NCI-H526 treated with DMSO at 0.1 percent for 48 hours (cell line): ENCODE measurements around the gene SLC25A44.
A peak's percentile ranks its signal among the peaks of the same experiment; 100 is the strongest.

Experiments used
- DNase-seq: peaks from one replicate; lab custom pipeline; 2025; lab: John Stamatoyannopoulos, UW

Gene SLC25A44, protein sequence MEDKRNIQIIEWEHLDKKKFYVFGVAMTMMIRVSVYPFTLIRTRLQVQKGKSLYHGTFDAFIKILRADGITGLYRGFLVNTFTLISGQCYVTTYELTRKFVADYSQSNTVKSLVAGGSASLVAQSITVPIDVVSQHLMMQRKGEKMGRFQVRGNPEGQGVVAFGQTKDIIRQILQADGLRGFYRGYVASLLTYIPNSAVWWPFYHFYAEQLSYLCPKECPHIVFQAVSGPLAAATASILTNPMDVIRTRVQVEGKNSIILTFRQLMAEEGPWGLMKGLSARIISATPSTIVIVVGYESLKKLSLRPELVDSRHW

DNA sequence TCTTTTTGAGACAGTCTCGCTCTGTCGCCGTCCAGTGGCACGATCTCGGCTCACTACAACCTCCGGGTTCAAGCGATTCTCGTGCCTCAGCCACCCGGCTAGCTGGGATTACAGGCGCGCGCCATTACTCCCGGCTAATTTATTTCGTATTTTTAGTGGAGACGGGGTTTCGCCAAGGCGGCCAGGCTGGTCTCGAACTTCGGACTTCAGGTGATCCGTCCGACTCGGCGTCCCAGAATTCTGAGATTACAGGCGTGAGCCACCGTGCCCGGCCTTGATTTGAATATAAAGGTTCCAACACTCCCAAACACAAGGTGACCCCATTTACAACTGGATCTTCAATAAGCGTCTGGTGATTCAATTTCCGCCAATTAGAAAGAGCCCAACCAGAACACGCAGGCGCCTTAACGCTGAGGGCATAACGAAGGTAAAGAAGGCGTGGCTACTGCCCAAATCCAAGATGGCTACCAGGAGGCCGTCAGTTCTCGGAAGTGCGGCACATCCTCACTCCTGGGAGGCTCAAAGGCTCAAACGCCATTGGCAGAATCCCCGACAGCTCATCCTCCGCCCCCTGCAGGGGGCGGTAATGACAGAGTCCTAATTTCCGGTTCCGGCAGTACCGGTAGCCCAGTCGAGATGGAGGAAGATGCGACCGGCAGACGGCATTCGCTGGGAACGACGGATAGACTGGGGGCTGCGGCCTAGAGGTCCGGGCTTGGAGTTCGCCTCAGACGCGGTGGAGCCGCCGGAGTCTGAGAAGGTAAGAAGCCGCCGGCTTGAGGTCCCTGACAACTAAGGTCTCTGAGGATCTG, at the start of gene SLC25A44:
TSS of gene SLC25A44 (plus strand) at position 617 of the 812 bp plus-strand sequence. CDS start 5,744 bp downstream, outside the sequence.
- peak; percentile 100 for DNase-seq

DNA sequence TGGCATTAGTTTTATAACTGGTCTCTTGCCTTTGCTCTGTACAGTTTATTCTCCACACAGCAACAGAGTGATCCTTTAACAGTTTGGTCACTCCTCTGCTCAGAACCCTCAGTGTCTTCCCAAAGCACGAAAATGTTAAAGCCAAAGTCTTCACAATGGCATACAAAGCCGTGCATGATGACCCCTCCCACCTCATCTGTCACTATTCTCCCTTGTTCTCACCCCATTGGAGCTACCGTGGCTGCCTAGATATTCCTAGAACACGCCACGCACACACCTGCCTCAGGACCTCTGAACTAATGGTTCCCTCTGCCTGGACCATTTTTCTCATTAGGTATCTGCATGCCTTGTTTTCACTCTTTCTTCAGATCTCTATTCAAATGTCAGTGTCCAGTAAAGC, 49.2 kb upstream of the SLC25A44 start:
- no peak for DNase-seq

DNA sequence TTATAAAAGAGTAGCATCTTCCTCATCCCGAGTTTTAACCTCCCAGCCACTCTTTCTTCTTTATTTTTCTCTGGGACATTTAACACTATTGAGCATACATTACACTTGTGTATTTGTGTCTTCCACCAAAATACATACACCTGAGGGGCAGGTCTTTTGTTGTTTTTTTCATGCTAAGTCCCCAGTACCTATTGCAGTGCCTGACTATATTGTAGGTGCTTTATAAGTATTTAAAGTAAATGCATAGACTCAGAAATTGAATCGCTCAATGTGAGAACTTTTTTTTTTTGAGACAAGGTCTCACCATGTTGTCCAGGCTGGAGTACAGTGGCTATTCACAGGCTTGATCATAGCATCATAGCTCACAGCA, 48.3 kb upstream of the SLC25A44 start:
- no peak for DNase-seq

DNA sequence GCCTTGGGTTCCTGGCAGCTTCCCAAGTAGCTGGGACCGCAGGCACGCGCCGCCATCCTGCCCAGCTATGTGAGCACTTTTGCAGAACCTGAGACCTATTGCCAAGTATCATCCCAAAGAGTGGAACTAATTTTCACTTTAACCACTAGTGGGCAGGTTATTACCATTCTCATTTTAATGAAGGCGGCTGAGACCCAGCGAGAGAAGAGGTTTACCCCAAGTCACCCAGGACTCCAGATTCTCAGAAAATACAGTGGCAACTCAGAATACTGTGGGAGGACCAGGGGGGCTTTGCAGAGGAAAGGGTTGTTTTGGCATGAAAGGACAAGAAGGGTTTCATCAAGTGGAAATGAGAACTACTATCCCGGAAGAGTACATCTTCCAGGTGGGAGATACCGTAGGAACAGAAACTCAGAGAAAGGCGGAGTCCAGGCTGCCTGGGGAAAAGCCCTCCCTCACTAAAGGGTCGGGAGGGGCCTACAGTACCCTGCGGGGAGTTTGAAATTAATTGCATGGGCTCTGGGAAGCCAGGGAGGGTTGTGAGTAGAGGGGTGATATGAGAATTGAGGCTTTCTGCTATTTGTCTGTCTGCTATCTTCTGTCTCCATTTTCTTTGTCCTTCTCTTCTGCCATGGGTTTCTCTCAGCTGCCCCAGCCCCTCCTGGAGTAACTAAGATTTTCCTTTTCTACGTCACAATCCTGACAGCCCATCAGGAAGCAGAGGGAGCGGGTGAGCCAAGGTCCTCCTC, 47.7 kb upstream of the SLC25A44 start:
- DNase-seq: peak; percentile 95

DNA sequence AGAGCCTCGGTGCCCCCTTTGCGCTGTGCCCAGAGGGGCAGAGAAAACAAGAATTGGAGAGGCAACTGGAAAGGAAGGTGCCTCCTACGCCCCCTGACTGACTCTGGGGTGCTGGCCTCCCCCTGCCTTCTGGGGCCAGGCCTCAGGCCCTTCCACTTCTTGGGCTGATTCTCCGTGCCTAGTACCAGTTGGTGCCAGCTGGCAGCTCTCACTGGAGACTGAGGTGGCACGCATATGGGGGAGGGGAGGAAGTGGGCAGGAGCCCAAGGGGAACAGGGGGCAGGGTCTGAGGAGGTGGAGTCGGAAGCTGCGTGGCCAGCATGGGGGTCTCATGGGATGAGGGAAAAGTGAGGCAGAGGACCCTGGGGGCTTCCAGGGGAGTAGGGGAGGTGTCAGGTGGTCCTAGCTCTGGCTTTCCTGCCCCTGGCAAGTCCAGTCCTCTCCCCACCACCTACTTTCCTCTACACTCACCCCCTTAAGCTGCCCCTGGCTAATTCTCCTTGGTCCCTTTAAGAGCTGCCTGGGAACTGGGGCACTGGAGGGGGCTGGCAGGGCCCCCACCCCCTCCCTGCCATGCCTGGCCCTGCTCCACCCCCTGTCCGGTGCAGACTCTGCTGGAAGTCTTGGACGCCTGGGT, 47.0 kb upstream of the SLC25A44 start:
- no peak for DNase-seq

DNA sequence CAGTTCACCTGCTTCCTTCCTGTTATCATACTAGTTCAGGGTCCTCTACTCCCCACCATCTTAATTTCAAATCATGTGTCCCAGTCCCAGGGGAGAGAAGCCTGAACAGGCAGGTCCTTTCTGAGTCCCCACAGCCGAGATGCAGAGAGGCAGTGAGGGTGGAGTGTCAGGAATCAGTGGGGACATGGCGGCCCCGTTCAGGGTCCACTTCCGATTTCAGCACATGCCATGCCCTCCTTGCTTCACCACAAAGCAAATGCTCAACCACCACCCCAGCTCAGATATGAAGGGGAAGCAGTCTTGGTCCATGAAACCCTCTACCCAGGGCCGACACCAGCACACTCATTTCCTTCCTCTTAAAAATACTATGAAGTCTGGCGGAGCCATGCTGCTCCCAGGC, 45.7 kb upstream of the SLC25A44 start:
- no peak for DNase-seq

DNA sequence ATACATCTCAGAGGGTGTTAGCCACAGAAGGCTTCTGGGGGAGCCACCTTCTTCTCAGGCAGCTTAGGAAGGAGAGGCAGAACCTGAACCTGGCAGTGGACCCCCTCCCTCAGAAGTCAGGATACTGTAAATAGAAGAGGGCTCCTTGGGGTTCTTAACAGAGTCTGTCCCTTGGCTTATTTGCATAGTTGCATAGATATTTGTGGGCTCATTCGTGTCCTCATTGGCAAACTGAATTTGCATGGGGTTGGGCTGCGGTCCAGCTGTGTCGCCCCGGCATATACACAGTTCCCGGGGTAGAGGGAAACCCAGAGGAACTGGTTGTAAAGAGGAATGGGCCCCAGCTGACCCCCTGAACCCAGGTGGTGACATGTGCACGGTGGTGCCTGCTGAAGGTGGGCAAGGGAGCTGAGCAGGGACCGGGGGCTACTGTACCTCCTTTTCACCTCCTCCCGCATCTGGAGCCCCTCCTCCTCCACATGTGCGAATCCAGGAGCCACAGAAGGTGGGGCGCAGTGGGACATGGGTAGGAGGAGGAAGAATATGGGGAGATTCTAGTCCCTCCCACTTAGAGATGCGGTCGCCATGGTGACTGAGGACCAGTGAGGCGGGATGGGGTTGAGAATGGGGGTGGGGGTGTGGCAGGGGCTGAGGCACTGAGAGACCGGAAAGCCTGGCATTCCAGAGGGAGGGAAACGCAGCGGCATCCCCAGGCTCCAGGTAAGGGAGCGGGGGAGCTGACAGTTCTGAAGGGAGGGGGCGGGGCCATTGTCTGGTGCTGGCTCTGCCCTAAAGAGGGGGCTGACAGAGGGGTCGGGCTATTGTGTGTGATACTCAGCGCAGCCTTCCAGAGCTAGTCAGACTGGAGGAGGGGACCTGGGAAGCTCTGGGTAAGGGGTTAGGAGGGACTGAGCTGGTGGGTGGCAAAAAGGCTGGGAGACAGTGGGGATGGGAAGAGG, 44.3 kb upstream of the SLC25A44 start:
- peak; percentile 83 for DNase-seq

DNA sequence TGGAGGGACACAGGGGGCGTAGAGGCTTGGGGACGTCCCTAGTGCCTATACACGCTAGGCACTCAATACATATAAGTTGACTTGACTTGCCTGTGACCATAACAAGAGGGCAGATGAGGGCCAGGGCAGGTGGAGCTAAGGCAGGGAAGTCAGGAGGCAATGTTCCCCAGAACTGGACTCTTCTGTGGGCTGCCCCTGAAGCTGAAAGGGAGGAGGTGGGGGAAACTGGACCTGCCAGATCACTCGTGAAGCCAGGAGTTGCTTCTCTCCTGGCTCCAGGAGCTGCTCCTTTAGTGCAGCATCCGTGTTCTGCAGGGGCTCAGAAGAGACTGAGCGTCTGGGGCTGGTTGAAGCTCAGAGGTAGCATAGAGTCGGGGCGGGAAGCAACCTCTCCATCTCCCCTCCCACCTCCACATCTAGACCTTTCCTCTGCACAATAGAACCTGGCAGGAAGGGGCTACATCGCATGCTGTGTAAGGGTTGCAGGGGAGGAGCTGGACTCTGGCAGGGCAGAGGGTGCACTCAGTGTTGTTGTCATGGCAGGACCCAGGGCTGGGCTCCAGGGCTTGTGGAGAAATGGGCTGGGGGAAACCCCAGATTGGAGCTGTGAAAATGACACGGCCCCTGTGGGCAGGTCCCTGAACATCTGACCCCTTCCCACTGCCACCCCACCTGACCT, 43.4 kb upstream of the SLC25A44 start:
- no peak for DNase-seq

DNA sequence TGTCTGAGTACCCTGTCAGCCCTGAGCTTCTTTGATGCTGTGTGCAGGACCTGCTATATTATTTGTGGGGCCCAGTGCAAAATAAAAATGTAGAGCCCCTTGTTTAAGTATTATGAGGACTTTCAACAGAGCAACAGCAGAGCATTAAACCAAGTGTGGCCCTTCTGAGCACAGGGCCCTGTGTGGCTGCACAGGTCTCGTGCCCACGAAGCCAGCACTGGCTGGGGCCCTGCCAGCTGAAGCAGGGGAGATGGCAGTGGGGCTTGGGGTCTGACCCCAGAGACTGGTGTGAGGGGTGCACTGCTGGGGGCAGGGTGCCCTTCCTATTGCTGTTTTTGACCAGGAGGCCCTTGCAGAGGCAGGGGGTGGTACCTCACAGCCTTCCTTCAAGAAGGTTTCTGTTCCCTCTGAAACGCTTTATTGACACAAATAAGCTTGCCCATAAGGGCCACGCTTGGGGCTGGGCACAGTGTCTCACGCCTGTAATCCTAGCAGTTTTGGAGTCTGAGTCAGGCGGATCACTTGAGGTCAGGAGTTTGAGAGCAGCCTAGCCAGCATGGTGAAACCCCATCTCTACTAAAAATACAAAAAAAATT, 42.7 kb upstream of the SLC25A44 start:
- no peak for DNase-seq

DNA sequence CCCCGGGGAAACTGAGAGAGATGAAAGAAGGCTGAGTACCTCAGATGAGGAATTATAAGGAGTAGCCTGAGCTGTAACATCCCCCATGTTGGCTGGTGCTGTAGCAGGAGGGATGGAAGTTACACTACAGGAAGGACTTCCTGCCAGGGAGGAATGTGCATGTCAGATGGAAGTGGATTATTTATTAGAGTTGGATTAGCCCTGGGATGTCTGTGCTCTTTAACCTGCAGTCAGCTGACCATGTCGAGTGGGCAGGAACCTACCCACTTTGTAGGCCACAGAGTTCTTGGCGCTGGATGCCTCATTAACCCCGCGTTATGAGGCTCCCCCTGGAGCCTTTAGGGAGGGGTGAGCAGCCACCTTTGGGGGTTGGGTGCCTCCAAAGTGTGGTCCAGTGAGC, 41.3 kb upstream of the SLC25A44 start:
- DNase-seq: no peak

DNA sequence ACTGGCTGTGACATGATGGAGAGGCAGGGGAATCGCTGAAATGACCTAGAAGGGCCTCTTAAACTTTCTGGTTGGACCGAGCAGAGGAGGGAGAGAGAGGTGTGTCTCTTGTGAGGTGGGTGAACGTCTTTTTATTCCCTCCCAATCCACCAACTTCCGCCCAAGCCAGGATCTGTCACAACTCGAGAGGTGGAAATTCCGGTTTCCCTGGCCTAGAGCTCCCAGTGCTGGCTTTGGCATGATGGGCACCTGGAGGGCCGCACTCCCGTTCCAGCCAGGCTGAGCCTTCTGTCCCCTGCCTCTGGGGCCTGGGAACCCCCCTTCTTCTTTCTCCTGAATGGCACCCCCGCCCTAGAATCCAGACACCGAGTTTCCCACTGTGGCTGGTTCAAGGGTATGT, 40.5 kb upstream of the SLC25A44 start, which contains the start of gene SEMA4A:
TSS of gene SEMA4A (plus strand) at position 224 of the 400 bp plus-strand sequence. CDS start 994 bp downstream, outside the sequence.
- no peak for DNase-seq

DNA sequence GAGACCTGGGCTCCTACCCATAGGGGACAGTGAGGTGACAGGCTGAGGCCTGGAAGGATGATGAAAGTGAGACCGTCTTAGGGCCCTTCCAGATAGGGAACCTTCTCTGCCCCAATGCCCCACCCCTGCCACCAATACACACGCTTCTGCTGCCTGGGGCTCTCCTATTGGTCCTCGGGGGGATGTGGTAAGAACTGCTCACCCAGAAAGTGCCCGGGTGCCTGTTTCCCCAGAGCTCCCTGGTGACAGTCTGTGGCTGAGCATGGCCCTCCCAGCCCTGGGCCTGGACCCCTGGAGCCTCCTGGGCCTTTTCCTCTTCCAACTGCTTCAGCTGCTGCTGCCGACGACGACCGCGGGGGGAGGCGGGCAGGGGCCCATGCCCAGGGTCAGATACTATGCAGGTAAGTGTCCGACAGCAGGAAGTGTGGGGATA, 39.6 kb upstream of the SLC25A44 start:
- DNase-seq: no peak

DNA sequence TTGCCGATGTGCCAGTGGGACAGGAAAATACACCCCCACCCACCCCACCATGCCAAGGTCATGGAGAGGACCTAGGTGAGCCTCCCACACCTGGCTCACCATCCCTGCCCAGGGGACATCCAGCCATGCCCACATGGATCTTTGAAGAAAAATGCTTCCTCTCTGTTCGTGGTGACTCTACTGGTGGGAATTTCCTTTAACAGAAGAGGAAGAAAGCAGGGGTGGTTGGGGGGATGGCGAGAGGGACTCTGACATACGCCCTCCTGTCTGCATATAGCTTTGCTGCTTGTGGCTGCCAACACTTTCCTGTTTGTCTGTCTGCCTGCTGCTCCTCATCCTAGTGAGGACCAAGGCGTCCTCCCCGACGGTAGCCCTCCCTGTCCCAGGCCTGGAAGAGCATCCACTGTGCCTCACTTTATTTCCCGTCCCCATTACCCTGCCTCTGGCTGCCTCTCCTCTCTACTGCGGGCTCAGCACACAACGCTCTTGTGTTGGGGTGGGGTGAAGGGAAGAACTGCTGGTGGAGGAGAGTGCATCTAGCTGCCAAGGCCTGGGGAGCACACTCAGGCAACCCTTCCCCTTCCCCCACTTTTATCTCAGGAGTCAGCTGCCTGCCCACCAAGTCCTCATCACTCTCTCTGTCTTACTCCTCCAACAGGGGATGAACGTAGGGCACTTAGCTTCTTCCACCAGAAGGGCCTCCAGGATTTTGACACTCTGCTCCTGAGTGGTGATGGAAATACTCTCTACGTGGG, 38.0 kb upstream of the SLC25A44 start:
- DNase-seq: no peak

DNA sequence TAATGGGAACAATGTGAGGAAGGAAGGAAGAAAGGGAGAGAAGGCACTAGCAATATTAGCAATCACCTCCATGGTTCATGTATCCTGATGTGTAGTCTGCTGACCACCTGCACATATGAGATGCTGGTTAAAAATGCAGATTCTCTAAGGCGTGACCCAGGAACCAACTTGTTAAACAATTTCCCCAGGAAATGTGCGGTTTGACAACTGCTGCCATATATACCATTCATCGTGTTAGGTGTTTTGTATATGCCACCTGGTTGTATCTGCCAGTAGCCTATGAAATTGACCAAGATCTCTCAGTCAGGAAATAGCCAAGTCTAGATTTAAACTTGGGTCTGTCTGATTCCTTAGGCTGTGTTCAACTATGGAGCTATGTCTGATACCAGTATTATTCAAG, 36.4 kb upstream of the SLC25A44 start:
- no peak for DNase-seq

DNA sequence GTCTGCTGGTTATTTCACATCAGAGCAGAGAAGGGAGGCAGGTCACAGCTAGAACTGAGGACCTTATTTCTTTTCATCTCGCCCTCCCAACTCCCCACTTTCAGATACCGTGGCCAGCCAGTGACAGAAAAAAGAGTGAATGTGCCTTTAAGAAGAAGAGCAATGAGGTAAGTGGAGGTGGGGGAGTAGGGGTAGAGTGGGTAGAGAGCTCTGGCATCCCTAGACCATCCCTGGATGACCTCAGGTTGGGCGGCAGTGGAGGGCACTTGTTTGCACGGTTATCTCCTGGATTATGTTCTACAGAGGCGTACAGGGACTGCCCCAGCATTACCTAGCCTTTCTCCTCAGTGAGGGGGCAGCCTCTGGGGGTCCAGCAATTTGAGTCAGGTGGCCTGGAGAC, 35.9 kb upstream of the SLC25A44 start:
- DNase-seq: no peak

DNA sequence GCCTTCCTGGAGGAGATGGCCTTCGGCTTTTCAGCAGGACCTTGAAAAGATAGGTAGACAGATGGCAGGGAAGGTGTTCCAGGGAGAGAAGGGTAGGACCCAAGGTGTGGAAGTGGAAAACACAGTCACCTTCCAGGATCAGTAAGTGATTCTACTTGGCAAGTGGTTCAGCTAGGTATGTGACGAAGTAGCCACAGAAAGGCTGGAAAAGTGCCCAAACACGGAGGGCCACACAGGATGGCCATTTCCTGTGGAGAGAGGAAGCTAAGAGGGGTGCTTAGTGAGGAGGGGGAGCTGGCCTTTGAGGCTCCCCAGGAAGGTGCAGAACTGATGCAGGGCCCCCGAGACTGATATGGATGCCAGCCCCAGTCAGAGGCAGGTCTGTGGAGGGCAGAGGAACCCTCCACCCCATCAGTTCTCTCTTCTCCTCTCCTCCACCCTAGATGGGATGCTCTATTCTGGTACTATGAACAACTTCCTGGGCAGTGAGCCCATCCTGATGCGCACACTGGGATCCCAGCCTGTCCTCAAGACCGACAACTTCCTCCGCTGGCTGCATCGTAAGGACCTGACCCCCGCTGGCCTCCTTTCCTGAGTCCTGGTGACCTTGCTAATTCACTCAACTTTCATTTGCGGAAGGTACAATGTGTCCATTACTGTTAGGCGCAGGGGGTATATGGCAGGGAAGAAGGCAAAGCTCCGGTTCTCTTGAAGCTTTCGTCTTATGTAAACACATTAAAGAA, 33.7 kb upstream of the SLC25A44 start:
- DNase-seq: no peak

DNA sequence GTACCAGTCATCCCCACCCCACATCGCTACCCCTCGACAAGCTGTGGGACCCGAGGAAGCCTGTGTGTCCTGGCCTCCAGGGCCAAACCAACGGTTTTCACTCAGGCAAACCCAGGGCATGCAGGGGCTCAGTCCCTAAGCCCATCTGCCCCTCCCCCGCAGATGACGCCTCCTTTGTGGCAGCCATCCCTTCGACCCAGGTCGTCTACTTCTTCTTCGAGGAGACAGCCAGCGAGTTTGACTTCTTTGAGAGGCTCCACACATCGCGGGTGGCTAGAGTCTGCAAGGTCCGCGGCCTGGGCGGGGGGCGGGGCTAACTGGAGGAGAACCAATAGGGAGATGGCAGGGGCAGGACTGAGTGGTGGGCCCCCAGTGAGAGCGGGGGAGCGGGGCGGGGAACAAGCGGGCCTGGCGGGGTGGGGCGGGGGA, 33.1 kb upstream of the SLC25A44 start:
- peak; percentile 34 for DNase-seq

DNA sequence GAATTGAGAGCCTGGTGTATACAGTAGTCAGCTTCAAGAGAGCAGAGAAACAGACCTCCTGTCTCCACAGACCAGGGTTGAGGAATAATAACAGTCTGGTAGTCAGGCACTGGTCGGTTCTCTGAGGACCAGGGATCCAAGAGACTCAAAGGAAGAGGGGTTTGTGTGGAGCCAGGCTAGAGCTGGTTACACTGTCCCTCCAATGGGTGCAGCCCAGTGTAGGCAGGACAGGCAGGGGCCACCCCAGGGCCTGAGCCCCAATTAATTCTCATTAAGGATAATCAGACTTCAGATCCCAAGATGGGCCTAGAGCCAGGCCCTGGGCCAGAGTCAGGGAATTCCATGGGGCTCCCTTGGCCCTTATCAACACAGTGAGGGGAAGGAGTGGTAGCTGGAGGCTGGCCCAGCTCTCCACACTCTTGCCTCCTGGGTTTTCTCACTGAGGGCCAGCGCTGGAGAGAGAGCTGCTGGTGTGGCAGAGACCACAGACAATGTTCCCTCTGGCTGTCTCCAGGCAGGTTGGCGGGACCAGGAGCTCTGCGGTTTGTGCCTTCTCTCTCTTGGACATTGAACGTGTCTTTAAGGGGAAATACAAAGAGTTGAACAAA, 31.4 kb upstream of the SLC25A44 start:
- DNase-seq: no peak
